Measurements from ENCODE around the gene SWSAP1. TPM values are rescaled to one million over a fixed set of nuclear protein-coding genes. Genes with fewer than 3 reads are reported as not detected.

Gene SWSAP1
- polyA plus RNA-seq, 1 experiment = 0.88 TPM

- Histone ChIP-seq H3K4me3 (ENCODE audit: low read depth, low read length) (no peak overlapping the region), H3K27ac (ENCODE audit: low read depth, low read length) (no peak overlapping the region), H3K27me3 (ENCODE audit: control insufficient read depth, insufficient read depth, low read length) (no peaks in the 10 kb centered on the region), H3K9me3 (ENCODE audit: control insufficient read depth, insufficient read depth, low read length) (no peaks in the 10 kb centered on the region; the same call in 1 of the 2 replicates)
- ChIA-PET POLR2A (no interaction called here), CTCF (no interaction called here)
- TF ChIP-seq, protein P1, sequence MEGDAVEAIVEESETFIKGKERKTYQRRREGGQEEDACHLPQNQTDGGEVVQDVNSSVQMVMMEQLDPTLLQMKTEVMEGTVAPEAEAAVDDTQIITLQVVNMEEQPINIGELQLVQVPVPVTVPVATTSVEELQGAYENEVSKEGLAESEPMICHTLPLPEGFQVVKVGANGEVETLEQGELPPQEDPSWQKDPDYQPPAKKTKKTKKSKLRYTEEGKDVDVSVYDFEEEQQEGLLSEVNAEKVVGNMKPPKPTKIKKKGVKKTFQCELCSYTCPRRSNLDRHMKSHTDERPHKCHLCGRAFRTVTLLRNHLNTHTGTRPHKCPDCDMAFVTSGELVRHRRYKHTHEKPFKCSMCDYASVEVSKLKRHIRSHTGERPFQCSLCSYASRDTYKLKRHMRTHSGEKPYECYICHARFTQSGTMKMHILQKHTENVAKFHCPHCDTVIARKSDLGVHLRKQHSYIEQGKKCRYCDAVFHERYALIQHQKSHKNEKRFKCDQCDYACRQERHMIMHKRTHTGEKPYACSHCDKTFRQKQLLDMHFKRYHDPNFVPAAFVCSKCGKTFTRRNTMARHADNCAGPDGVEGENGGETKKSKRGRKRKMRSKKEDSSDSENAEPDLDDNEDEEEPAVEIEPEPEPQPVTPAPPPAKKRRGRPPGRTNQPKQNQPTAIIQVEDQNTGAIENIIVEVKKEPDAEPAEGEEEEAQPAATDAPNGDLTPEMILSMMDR (IDR thresholded peaks at IDR 0.05; ENCODE audit: low read depth, low read length) = no peak
- no peak for DNase-seq (ENCODE audit: low read depth, low spot score)
Measured at GRCh38 chr19:11364935-11365334, 9.5 kb upstream of the SWSAP1 start.

- ChIA-PET POLR2A (no interaction called here), CTCF (no interaction called here)
- no peak overlapping the region for H3K4me3 ChIP-seq (ENCODE audit: low read depth, low read length)
- DNase-seq (ENCODE audit: low read depth, low spot score) = no peak
- no peak overlapping the region for H3K27ac ChIP-seq (ENCODE audit: low read depth, low read length)
- TF ChIP-seq, protein P1 (IDR thresholded peaks at IDR 0.05; ENCODE audit: low read depth, low read length) = no peak
- no peaks in the 10 kb centered on the region; the same call in 1 of the 2 replicates for H3K9me3 ChIP-seq (ENCODE audit: control insufficient read depth, insufficient read depth, low read length)
- no peaks in the 10 kb centered on the region for H3K27me3 ChIP-seq (ENCODE audit: control insufficient read depth, insufficient read depth, low read length)
Measured at GRCh38 chr19:11365557-11366117, 8.8 kb upstream of the SWSAP1 start.

DNA sequence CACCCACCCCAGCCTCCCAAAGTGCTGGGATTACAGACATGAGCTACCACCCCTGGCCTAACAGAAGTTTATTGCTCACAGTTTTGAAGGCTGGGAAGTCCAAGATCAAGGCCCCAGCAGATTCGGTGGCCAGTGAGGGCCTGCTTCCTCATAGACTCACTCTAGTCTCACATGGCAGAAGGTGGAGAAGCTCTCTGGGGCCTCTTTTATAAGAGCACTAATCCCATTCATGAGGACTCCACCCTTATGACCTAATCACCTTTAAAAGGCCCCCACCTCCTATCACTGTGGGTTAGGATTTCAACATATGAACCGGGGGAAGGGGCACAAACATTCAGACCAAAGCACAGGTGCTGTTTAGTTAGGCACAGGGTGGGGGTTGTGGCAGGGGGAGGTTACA, 6.9 kb upstream of the SWSAP1 start:
- Histone ChIP-seq H3K4me3 (ENCODE audit: low read depth, low read length) (no peak overlapping the region), H3K27me3 (ENCODE audit: control insufficient read depth, insufficient read depth, low read length) (no peaks in the 10 kb centered on the region), H3K9me3 (ENCODE audit: control insufficient read depth, insufficient read depth, low read length) (no peaks in the 10 kb centered on the region; the same call in 1 of the 2 replicates), H3K27ac (ENCODE audit: low read depth, low read length) (no peak overlapping the region)
- ChIA-PET POLR2A (no interaction called here), CTCF (interaction anchor here (1.0 to 2.1 kb wide), 2 partner anchors 10 to 16 kb away, joined by 3 to 7 read pairs; no protein-coding TSS in a partner anchor)
- no peak for DNase-seq (ENCODE audit: low read depth, low spot score)
- TF ChIP-seq, protein P1 (IDR thresholded peaks at IDR 0.05; ENCODE audit: low read depth, low read length) = no peak

GRCh38 chr19:11370744-11371143, 3.7 kb upstream of the SWSAP1 start:
- Histone ChIP-seq H3K27ac (ENCODE audit: low read depth, low read length) (no peak overlapping the region), H3K27me3 (ENCODE audit: control insufficient read depth, insufficient read depth, low read length) (no peaks in the 10 kb centered on the region), H3K9me3 (ENCODE audit: control insufficient read depth, insufficient read depth, low read length) (no peaks in the 10 kb centered on the region; the same call in 1 of the 2 replicates), H3K4me3 (ENCODE audit: low read depth, low read length) (no peak overlapping the region)
- DNase-seq (ENCODE audit: low read depth, low spot score) = no peak
- ChIA-PET CTCF (no interaction called here), POLR2A (no interaction called here)
- TF ChIP-seq, protein P1 (IDR thresholded peaks at IDR 0.05; ENCODE audit: low read depth, low read length) = no peak

- Histone ChIP-seq H3K4me3 (ENCODE audit: low read depth, low read length) (no peak overlapping the region), H3K27me3 (ENCODE audit: control insufficient read depth, insufficient read depth, low read length) (no peaks in the 10 kb centered on the region), H3K9me3 (ENCODE audit: control insufficient read depth, insufficient read depth, low read length) (no peaks in the 10 kb centered on the region; the same call in 1 of the 2 replicates), H3K27ac (ENCODE audit: low read depth, low read length) (no peak overlapping the region)
- ChIA-PET POLR2A (interaction anchor here (0.6 kb wide), 1 partner anchor 105 kb away, joined by 5 read pairs; no protein-coding TSS in a partner anchor), CTCF (interaction anchor here (0.6 to 2.1 kb wide), 3 partner anchors 10 to 79 kb away, joined by 4 to 7 read pairs (median 4); no protein-coding TSS in a partner anchor)
- DNase-seq (ENCODE audit: low read depth, low spot score) = no peak
- TF ChIP-seq, protein P1 (IDR thresholded peaks at IDR 0.05; ENCODE audit: low read depth, low read length) = no peak
Measured at GRCh38 chr19:11373166-11373884, 1.1 kb upstream of the SWSAP1 start.
